ENCODE data around the gene CDK11A. TPM values are rescaled to one million over a fixed set of nuclear protein-coding genes. Genes with fewer than 3 reads are reported as not detected.

The CDK11A gene
- polyA plus RNA-seq, 2 of the 4 experiments (the other 2 are of a cell fraction) = 6.7 to 36.4 TPM

GRCh38 chr1:1770102-1770501 lies 45.9 kb upstream of the CDK11A start:
- DNase-seq (ENCODE audit: low read depth in 1 of 2, low spot score in 1 of 2) (no peak), ATAC-seq (no peak), FAIRE-seq (no peak)
- no peak overlapping the region for H3K4me3 ChIP-seq
- H3K9me3 ChIP-seq = peaks cover 15% of the 10 kb centered on the region; the same call in 2 of the 3 replicates
- no peaks in the 10 kb centered on the region for H3K4me1 ChIP-seq
- H3K27ac ChIP-seq = no peak overlapping the region
- CTCF ChIA-PET = no interaction called here
- no peak for TF ChIP-seq JUNB (IDR thresholded peaks at IDR 0.05)
- TF ChIP-seq CBX2 (IDR thresholded peaks at IDR 0.05; ENCODE audit: borderline replicate concordance, low read depth) = no peak
- TF ChIP-seq MAFK (IDR thresholded peaks at IDR 0.05; ENCODE audit: partially characterized antibody) = no peak
- TF ChIP-seq ESRRA (IDR thresholded peaks at IDR 0.05; ENCODE audit: borderline replicate concordance, low read length) = no peak
- no peak for TF ChIP-seq CBX8 (IDR thresholded peaks at IDR 0.05)
- TF ChIP-seq FOSL2 (IDR thresholded peaks at IDR 0.05) = no peak
- no peak for TF ChIP-seq FOSL2 (CRISPR knock-in tag; IDR thresholded peaks at IDR 0.05)
- TF ChIP-seq MAX (IDR thresholded peaks at IDR 0.05) = no peak
- no peak for TF ChIP-seq HDAC2 (IDR thresholded peaks at IDR 0.05)
- TF ChIP-seq RNF2 (IDR thresholded peaks at IDR 0.05; ENCODE audit: borderline replicate concordance, low read depth) = no peak
- no peak for TF ChIP-seq CHD4 (IDR thresholded peaks at IDR 0.05; ENCODE audit: borderline replicate concordance)
- TF ChIP-seq KDM1A (IDR thresholded peaks at IDR 0.05; ENCODE audit: low read depth) = no peak
- TF ChIP-seq, protein P1, sequence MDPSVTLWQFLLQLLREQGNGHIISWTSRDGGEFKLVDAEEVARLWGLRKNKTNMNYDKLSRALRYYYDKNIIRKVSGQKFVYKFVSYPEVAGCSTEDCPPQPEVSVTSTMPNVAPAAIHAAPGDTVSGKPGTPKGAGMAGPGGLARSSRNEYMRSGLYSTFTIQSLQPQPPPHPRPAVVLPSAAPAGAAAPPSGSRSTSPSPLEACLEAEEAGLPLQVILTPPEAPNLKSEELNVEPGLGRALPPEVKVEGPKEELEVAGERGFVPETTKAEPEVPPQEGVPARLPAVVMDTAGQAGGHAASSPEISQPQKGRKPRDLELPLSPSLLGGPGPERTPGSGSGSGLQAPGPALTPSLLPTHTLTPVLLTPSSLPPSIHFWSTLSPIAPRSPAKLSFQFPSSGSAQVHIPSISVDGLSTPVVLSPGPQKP (IDR thresholded peaks at IDR 0.05; ENCODE audit: low read depth, low read length) = no peak
- TF ChIP-seq HOXA7 (CRISPR knock-in tag; IDR thresholded peaks at IDR 0.05) = no peak
- no peak for TF ChIP-seq BCL3 (IDR thresholded peaks at IDR 0.05)
- TF ChIP-seq CTCF (IDR thresholded peaks at IDR 0.05) = no peak
- no peak for TF ChIP-seq SREBF2 (IDR thresholded peaks at IDR 0.05)
- POLR2A ChIA-PET = no interaction called here
- no peak overlapping the region for H3K4me2 ChIP-seq
- WGBS (ENCODE audit: missing lambda C conversion rate) = 91% methylated on average over 3 of the region's 3 CpGs

DNA sequence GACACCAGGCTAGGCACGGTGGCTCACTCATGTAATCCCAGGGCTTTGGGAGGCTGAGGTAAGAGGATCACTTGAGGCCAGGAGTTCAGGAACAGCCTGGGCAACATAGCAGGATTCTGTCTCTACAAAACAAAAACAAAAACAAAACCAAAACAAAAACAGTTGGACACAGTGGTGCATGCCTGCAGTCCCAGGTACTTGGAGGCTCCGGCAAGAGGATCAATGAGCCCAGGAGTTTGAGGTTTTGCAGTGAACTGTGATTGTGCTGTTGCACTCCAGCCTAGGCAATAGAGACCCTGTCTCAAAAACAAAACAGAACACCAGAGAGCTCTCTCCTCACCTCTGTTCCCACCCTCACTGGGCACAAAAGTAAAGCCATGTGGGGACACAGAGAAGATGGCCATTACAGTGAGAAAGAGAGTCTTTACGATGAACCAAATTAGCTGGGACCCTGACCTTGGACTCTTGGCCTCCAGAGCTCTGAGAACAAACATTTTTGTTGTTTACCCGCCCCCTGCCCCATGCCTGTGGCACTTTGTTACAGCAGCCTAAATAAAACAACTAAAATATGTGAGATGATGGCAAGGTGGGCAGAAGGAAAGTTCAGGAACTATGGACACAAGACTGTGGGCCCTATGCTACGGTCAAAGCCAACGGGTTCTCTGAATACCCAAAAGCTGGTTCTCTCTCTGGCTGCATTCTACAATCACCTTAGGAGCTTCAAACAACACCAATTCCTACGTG lies 44.3 kb upstream of the CDK11A start:
- Histone ChIP-seq H3K4me2 (no peak overlapping the region), H3K4me3 (no peak overlapping the region), H3K9me3 (peaks cover 15% of the 10 kb centered on the region; the same call in 2 of the 3 replicates), H3K4me1 (peaks cover 11% of the 10 kb centered on the region; the same call in 2 of the 3 replicates), H3K27ac (no peak overlapping the region)
- WGBS (ENCODE audit: missing lambda C conversion rate) = 94% methylated on average over 7 of the region's 7 CpGs
- no peak for ATAC-seq
- ChIA-PET POLR2A (no interaction called here), CTCF (interaction anchor here (1.5 kb wide), 1 partner anchor 138 kb away, joined by 4 read pairs; no protein-coding TSS in a partner anchor)
- TF ChIP-seq CBX8 (IDR thresholded peaks at IDR 0.05) (no peak), ZFP36 (IDR thresholded peaks at IDR 0.05; ENCODE audit: borderline replicate concordance, partially characterized antibody) (no peak), REST (IDR thresholded peaks at IDR 0.05) (no peak), ESRRA (IDR thresholded peaks at IDR 0.05; ENCODE audit: borderline replicate concordance, low read length) (no peak), EHF (CRISPR knock-in tag; IDR thresholded peaks at IDR 0.05) (no peak), ZSCAN20 (CRISPR knock-in tag; IDR thresholded peaks at IDR 0.05) (no peak)
- DNase-seq (ENCODE audit: low read depth in 1 of 2, low spot score in 1 of 2) = no peak
- FAIRE-seq = no peak

All from A549 (cell line).